ENCODE measurements around the gene SYNPO2L. TPM values are rescaled to one million over a fixed set of nuclear protein-coding genes. Genes with fewer than 3 reads are reported as not detected.
"Not testable (repeated sequence)": the region's sequence is repeated elsewhere in the genome, so short reads cannot be mapped to it uniquely, and the experiment has no call there.

SYNPO2L gene
- polyA plus RNA-seq, 1 donor, result 263 TPM

- not testable (repeated sequence) for DNase-seq
Measured at GRCh38 chr10:73620974-73621373, 34.9 kb downstream of the SYNPO2L start.

GRCh38 chr10:73617143-73617542, 38.7 kb downstream of the SYNPO2L start:
- DNase-seq, result not testable (repeated sequence)

GRCh38 chr10:73614720-73615119, 41.1 kb downstream of the SYNPO2L start:
- DNase-seq, result no peak

GRCh38 chr10:73609116-73609515, 46.7 kb downstream of the SYNPO2L start:
- DNase-seq, result no peak

GRCh38 chr10:73601486-73601921, 54.3 kb downstream of the SYNPO2L start:
- DNase-seq, result no peak

GRCh38 chr10:73597346-73597745, 58.5 kb downstream of the SYNPO2L start:
- no peak for DNase-seq

Other genes starting within 250 kb of the SYNPO2L start
- gene ANXA7, start 242.0 kb downstream of the SYNPO2L start, polyA plus RNA-seq (ENCODE audit: insufficient read length), result 59.1 TPM
- 47.4 TPM for gene MSS51, start 222.5 kb downstream of the SYNPO2L start, polyA plus RNA-seq (ENCODE audit: insufficient read length)
- gene PPP3CB, start 160.0 kb downstream of the SYNPO2L start, polyA plus RNA-seq (ENCODE audit: insufficient read length), result 184 TPM
- 19.6 TPM for gene USP54, start 64.7 kb downstream of the SYNPO2L start, polyA plus RNA-seq (ENCODE audit: insufficient read length)
- 768 TPM for gene MYOZ1, start 14.6 kb downstream of the SYNPO2L start, polyA plus RNA-seq (ENCODE audit: insufficient read length)
- gene AGAP5, start 42.1 kb upstream of the SYNPO2L start, polyA plus RNA-seq (ENCODE audit: insufficient read length), result 14.6 TPM
- gene SEC24C, start 88.3 kb upstream of the SYNPO2L start, polyA plus RNA-seq (ENCODE audit: insufficient read length), result 50.5 TPM
- gene CHCHD1, start 126.0 kb upstream of the SYNPO2L start, polyA plus RNA-seq (ENCODE audit: insufficient read length), result 30.6 TPM
- gene ZSWIM8, start 129.6 kb upstream of the SYNPO2L start, polyA plus RNA-seq (ENCODE audit: insufficient read length), result 80.1 TPM
- gene NDST2, start 155.6 kb upstream of the SYNPO2L start, polyA plus RNA-seq (ENCODE audit: insufficient read length), result 20.2 TPM
- gene CAMK2G, start 218.5 kb upstream of the SYNPO2L start, polyA plus RNA-seq (ENCODE audit: insufficient read length), result 31.5 TPM